Endometrium (tissue), 2 donors: Measurements from ENCODE around the gene TUSC1.
"Not testable (repeated sequence)": the region's sequence is repeated elsewhere in the genome, so short reads cannot be mapped to it uniquely, and the experiment has no call there.

Experiments
- FAIRE-seq: peaks from 2 replicates; lab custom pipeline; 2012; peaks lifted over from hg19 to GRCh38; lab: Jason Lieb, UNC
- donor health status: control.
- donor health status: control.

Gene TUSC1

DNA sequence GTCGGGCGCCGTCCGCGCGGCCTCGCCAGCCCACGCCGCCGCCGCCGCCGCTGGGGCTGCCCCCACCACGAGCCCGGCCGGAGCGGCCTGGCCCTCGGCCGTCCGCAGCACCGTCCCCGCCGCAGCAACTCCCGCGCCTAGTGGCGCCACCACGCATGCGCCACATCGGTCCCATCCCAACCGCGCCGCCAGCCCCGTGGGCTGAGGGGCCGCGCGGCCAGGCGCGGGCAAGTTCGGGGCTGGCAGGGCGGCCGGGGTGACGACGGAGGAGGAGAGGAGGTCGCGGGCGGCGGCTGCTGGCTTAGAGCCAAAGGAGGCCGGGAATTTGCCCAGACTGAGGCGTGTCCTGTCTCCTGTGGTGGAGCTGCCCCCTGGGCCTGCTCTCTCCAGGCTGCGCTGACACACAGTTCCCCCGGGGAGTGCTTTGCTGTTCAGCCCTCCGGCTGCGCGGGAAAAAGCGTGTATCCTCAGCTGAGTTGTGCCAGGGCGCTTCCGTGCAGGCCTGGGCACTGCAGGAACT lies at the start of gene TUSC1:
TUSC1 (minus strand) TSS at position 298 of the 520 bp plus-strand sequence; CDS start at position 166, 132 bp downstream.
- no peak for FAIRE-seq

DNA sequence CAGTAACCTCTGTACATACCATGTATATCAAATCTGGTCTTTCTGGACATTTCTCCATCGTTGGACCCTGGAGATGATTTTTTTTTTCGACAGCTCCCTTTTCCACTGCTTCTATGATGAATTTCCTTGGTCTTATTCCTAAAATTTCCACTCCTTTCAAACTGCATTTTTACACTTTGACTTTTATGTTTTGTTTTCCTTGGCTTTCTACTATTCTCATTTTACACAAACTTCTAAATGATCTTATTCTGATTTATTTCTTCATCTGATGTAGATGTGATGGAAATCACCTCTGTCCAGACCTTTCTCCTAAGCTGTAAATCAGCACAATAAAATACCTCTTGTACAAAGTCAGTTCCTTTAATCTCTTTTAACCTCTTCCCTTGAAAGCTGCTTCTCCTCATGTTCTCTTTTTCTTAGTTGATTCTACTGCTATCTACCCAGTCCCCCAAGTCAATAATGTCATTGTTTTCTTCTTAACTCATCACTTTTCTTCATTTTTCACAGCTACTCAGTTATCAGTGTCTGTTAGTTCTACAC lies 48.7 kb upstream of the TUSC1 start:
- no peak for FAIRE-seq

DNA sequence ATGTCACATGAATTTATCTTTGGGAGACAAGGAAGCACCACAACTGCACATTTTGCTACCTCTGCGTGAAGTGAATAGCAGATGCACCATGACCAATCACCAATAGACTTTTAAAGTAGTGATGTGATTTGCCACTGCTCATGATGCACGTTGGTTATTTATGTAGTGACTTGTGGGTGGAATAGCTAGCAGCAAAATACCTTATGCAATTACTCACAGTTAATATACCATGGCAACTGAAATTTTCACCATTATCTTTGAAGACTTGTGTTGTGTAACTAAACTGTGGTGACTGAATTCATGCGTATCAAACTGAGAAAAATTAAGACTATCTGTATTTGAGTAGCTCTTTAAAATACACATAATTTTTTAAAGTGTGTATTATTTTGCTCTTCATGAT lies 46.2 kb upstream of the TUSC1 start:
- FAIRE-seq = no peak

DNA sequence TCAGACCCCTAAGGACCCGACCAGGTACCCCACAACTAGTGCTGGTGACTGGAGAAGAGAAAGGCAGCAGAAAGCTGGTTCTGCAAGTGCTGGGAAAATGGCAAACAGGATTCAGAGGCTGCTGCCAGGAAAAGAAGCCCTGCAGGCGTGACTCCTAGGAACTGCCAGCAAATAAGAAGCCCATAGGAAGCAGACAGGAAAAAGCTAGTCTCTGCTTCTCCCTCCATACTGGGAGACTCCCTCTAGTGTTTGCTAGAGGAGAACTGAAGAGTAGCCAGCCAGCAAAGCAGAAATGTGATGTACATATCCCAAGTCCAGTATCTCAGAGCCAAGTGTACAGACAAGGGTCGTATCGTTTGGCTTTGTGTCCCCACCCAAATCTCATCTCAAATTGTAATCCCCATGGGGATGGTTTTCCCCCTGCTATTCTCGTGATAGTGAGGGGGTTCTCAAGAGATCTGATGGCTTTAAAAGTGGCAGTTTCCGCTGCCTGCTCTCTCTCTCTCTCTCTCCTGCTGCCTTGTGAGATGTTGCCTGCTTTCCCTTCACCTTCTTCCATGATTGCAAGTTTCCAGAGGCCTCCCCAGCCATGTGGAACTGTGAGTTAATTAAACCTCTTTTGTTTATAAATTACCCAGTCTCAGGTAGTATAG lies 38.1 kb upstream of the TUSC1 start:
- FAIRE-seq = no peak

DNA sequence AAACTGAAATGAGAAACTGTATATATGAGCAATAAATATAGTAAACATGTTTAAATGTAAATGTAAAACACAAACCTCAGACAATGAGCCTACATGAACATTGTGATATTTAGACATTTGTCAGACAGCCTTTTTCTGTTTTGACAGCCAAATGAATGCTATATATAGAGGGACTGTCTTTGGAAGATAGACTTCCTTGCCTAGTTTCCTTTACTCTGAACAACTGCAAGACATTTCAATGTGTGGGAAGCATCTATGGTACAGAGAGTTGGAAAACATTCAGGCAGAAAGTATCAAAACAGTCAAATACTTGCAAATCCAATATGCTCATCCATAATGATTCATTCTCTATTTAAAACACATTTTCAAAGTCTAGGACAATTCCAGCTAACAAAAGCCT lies 31.7 kb upstream of the TUSC1 start:
- FAIRE-seq = no peak

DNA sequence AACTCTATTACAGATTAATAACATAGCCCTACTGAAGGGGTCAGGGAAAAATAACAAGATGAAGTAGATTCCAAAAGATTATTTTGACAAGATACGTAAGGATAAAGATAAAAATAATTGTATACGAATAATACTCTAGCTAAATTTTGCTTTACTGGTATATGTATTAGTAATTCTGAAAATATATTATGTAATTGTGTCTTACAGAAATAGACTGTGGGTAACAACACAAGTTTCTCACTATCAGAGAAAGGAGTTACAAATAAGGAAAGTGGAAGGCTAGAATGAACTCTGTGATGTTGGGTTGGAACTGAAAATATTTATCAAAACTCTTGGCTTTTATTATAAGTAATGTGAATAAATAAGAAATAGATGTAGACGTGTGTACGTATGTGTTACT lies 26.6 kb upstream of the TUSC1 start:
- no peak for FAIRE-seq

DNA sequence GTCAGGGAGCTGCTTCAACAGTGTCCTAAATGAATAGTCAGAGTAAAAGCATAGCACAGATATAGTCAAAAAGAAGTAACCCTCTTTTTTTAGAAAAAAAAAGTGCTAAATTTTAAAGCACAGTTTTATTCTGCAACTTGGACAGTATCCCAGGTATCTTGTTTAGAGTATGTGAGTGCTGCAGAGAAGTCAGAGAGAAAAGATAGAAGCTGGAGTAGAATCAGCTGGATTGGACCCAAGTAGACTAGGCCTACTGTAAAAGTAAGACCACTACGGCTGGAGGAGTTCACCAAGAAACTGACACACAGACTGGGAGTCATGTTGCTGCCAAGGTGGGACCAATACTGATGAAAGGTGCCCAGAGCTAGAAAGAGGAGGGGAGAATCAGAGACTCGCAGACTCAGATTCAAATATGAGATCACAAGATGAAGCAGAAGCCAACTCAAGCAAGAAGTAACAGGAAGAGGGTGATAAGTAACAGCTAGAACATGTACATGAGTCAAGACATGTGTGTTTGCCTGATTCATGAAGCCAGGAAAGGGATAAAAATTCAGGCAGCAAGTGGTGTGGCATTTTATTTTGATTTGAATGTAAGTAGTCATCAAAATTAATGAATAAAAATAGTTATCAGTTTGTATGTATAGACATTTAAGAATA lies 25.6 kb upstream of the TUSC1 start:
- no peak for FAIRE-seq

DNA sequence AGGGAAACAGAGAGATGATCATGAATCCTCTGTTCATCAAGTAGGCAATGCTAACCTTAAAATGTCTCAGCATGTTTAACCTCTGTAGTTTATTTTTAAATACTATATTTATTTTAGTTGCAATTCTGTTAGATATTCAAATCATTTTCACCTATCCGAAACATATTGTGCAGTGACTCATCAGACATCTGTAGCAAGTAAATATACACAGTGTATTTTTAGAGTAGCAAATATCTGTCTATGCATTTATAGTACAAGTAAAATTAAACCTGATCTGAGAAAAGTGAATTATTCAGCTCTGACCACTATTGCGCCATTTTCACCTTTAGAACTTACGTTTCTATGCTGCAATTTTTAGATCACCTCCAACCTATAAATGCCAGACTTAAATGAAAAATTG lies 24.3 kb upstream of the TUSC1 start:
- no peak for FAIRE-seq

DNA sequence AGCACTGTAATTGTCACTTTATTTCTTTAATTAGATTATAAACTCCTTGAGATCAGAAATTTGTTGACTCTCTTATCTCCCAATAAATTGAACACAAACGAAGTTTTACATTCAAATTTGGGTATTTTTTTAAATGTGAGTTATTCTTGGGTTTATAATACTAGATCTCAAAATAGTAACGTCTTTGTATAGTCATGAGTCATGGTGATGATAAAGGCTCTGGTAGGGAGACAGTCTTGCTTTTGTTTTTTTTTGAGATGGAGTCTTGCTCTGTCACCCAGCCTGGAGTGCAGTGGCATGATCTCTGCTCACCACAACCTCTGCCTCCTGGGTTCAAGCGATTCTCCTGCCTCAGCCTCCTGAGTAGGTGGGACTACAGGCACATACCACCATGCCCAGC lies 22.7 kb upstream of the TUSC1 start:
- not testable (repeated sequence) for FAIRE-seq

DNA sequence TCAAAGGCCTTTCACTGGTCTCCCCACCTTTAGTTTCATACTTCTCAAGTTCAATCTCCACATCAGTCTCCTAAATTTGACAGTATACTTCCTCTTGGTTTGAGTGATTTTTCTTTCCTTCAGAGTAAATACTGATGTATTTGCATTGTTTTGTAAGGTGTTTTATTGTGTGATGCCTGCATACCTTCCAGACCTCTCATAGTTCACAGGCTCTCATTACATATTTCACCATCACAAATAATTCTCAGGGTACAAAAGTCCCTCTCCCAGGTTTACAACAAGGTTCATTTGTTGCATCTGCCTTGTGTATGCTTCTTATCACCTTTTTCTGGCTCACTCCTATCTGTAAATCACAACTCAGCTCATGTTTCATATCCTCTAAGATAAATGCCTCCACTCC lies 22.2 kb upstream of the TUSC1 start:
- no peak for FAIRE-seq

DNA sequence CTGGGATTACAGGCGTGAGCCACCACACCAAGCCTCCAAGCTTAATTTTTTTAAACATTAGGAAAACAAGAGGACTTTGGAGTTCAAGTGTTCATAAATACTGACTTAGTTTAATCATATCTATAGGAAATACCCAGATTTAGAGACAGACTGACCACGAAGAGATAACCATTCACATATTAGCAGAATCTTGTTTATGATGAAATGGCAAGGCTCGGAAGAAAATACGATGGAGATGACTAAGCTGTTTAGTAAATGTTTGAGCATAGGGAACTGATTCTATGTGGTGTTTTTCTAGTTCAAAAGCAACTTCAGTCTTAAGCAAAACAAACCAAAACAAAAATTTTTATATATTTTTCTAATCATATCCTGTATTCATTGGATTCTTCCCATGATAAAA lies 13.5 kb upstream of the TUSC1 start:
- no peak for FAIRE-seq

DNA sequence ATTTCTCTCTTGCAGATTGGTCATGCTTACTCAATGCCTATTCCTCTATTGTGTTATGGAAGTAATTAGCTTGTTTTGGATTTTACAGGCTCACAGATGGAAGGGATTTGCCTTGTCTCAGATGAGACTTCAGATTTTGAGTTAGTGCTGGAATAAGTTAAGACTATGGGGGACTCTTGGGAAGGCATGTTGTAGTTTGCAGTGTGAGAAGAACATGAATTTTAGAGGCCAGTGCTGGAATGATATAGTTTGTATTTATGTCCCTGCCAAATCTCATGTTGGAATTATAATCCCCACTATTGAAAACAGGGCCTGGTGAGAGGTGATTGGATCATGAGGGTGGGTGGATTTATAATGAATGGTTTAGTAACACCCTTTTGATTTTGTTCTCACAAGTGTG lies 6.1 kb upstream of the TUSC1 start:
- no peak for FAIRE-seq

DNA sequence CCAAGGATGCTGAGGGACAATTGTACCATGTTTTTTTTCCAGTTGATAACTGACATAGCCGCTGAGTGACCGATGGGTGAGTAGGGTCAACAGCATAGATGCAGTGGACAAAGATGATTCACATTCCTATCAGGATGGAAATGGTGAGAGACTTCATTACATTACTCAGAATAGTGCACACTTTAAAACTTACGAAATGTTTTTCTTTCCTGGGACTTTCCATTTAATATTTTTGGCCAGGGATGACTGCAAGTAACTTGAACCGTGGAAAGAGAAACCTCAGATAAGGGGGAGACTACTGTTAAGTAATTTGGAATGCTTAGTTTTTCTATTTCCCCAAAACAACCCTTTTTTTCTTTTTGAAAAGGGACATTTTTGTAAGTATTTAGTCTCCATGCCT lies 3.0 kb upstream of the TUSC1 start:
- FAIRE-seq = no peak

DNA sequence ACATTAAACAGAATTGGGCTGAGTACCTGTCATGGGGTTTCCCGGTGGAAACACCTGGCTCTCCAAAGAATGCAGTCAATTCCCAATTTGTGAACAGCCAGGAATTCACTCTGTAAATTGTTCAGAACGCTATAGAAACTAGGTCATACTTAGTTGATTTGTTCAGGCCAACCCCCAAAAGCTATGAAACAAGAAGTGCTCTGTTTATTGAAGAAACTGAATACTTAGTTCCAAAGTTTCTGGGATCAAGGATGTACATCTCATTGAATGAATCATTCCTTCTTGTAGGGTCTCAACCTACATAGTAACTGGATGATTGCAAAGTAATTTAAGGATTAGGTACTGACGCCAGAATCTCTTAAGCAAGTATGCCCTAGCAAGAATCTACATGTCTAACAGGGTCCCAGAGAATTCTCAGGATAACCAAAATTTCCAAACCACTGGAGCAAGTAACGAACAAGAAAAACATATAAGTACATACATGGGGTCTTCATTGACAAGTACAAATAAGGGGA lies 659 bp upstream of the TUSC1 start:
- FAIRE-seq = no peak

DNA sequence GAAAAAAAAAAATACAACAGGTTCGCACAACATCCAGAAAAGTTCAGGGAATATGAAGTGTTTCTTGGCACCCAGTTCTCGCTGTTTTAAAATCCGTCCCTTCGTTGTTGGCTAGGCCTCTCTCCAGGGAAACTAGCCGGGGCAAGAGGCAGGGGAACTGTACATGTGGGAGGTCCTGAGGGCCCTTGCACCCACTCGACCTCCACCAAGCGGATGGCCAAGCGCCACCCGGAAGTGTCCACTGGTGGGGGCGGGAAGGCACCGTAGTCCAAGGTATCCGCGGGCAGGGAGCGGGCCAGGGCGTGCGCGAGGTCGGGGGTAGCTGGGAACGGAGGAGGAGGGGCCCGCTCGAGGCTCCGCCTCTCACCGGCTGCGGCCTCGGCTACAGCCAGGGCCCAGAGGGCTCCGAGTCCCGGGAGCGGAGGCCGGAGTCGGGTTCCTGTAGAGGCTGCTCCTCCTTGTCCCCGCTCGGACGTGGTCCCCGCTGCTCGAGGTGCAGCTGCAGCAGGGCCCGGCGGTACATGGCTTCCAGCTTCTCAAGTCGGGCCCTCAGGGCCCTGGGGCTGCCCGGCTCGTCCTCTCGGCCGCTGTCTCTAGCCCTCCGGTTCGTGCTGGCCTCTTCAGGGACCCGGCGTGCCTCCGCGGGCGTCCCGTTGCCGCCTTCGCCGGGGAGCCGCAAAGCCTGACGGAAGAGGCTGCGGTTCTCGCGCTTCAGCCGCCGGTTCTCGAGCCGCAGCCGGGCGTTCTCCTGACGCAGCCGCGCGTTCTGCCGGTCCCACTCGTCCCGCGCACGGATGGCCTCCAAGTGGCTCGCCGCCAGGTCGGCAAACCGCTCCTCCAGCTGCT lies 720 bp downstream of the TUSC1 start:
- FAIRE-seq = no peak

DNA sequence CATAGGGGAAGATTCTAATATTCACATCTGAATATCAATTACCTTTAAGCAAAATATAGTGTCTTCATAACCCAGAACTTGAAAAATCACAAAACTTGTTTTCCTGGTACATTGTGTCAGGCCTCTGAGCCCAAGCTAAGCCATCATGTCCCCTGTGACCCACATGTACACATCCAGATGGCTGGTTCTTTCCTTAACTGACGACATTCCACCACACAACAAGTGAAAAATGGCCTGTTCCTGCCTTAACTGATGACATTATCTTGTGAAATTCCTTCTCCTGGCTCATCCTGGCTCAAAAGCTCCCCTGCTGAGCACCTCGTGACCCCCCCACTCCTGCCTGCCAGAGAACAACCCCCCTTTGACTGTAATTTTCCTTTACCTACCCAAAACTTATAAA lies 2.4 kb downstream of the TUSC1 start:
- not testable (repeated sequence) for FAIRE-seq

DNA sequence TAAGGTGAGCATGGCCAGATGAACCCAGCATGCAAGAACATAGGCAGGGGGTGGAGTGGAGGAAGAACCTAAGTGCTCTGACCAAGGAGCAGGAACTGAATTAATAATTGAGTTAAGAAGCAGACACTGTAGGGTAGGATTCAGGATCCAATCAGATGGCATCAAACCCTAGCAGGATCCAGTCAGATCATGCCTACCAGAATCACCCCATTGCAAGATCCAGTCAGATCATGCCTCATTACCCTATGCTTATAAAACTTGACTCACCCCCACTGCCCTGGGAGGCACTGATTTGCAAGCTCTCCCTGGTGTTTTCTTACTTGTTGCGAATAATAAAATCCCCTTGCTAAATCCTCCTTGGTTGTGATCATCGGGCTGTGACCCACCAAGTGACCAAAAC lies 19.7 kb downstream of the TUSC1 start:
- FAIRE-seq = no peak

DNA sequence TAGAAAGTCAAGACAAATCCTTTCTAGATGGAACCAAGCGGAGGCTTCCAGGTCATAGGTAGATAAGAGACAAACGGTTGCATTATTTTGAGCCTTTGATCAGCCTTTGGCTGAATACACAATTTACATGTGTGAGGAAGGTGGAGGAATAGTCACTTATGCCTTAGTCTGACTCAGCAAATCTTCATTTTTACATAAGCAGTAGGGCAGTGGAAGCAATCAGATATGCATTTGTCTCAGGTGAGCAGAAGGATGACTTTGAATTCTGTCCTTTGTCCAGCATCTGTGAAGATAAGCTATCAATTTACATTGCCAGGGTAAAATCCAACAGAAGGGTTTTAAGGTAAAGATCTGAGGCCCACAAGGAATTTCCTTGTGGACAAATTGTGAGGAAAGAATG lies 23.8 kb downstream of the TUSC1 start:
- FAIRE-seq = no peak

DNA sequence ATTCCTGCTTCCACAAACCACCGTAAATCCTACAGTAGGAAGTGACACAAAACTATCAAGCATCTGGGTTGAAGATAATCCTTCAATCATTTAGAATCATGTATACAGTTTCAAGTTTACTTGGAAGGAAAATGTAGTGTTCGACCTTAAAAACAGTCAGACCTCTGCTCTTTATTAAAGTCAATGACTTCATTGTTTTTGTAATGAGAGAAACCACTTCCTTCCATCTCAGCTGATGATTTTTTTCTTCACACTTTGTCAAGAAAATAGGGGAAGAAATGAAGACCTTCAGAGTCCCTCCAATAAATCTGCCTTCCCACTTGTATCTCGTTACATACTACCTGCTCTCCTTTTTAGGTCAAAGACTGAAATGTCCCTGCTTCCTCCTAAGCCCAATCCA lies 30.1 kb downstream of the TUSC1 start:
- no peak for FAIRE-seq

DNA sequence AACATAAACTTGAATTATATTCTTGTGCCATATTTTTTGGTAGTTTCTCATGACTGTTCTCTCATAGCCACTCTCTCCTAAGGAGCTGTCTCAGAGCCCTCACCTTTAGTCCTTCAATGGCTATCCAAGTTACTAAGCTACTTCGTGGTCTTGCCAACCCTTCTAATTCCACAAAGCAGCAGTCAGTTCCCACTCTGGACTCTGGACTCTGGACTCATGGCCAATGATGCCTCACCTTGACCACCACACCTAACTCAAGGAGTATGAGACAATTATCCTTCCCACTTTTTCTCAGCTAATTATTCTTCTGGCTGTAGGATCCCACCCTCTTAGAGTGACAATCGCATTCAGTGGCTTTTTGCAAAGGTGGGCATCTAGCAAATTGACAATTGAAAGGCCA lies 42.2 kb downstream of the TUSC1 start:
- no peak for FAIRE-seq

DNA sequence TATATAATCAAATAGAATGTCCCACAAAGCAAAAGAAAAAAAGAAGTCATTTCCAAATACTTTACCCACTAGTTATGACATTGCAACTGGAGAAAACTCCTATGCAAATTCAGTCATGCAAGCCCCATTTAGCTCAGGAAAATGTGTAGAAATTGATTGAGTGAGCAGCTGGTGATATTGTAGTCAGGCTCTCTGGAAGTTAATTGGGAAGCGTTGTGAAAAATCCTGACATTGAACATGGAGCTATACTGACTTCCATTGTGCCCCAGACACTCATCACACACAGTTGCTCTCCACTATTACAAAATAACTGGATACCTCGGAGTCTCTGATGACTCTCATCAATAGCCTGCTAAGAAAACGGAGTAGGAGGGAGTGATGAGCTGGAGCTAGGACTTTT lies 49.0 kb downstream of the TUSC1 start:
- FAIRE-seq = no peak
